Esophagus (tissue), 2 donors: ENCODE data around the gene MRPL37. TPM values are rescaled to one million over a fixed set of nuclear protein-coding genes. Genes with fewer than 3 reads are reported as not detected.
"Not testable (repeated sequence)": the region's sequence is repeated elsewhere in the genome, so short reads cannot be mapped to it uniquely, and the experiment has no call there.

Source experiments
- H3K27ac ChIP-seq, 2 donors: one replicate each; pipeline ENCODE4 v1.5.1; 2013; ENCODE audit warnings: low read depth in 2 of 2, mild to moderate bottlenecking in 2 of 2, inconsistent platforms in 1 of 2, low read length in 1 of 2, moderate library complexity in 1 of 2
- H3K27me3 ChIP-seq, 2 donors: one replicate each; pipeline ENCODE4 v1.6.1; 2013; ENCODE audit warnings: low read length in 2 of 2, control low read depth in 1 of 2, mild to moderate bottlenecking in 1 of 2; ENCODE audit not compliant: insufficient read depth in 2 of 2, control insufficient read depth in 1 of 2
- H3K36me3 ChIP-seq, 2 donors: one replicate each; pipeline ENCODE4 v1.6.1; 2013; ENCODE audit warnings: low read length in 1 of 2; ENCODE audit not compliant: control insufficient read depth in 2 of 2, insufficient read depth in 2 of 2
- H3K4me1 ChIP-seq, 2 donors: one replicate each; pipeline ENCODE4 v1.6.1; 2013; ENCODE audit warnings: low read length in 1 of 2; ENCODE audit not compliant: control insufficient read depth in 2 of 2, insufficient read depth in 2 of 2
- H3K4me3 ChIP-seq, 2 donors: one replicate each; pipeline ENCODE4 v1.5.1; 2013; ENCODE audit warnings: low read length in 2 of 2, mild to moderate bottlenecking in 2 of 2, low read depth in 1 of 2, moderate library complexity in 1 of 2
- H3K9me3 ChIP-seq, 2 donors: one replicate each; pipeline ENCODE4 v1.6.1; 2013; ENCODE audit warnings: mild to moderate bottlenecking in 2 of 2, low read depth in 1 of 2, low read length in 1 of 2, moderate library complexity in 1 of 2; ENCODE audit not compliant: control insufficient read depth in 2 of 2, insufficient read depth in 1 of 2
- WGBS, 2 donors: extraction: QIAGEN DNeasy Blood & Tissue Kit; methylation state at CpG; one replicate each; pipeline ENCODE4 v1.1.7; 2013; 5-methylcytosine and 5-hydroxymethylcytosine counted together
- polyA plus RNA-seq, 2 donors: library from polyadenylated mRNA; stranded (reverse); fragments of 200-250 nt; gene quantifications; one replicate each; pipeline ENCODE4 v1.2.3, GENCODE V29; 2013
- donor health status: healthy with polysubstance abuse.
- donor health status: Bipolar disorder and iron deficiency.

Gene MRPL37
- polyA plus RNA-seq, 2 donors, result 17.8 to 69.7 TPM

DNA sequence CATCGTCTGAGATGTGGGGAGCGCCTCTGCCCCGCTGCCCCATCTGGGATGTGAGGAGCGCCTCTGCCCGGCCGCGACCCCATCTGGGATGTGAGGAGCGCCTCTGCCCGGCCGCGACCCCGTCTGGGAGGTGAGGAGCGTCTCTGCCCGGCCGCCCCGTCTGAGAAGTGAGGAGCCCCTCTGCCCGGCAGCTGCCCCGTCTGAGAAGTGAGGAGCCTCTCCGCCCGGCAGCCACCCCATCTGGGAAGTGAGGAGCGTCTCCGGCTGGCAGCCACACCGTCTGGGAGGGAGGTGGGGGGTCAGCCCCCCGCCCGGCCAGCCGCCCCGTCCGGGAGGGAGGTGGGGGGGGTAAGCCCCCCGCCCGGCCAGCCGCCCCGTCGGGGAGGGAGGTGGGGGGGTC is 33.2 kb downstream of the MRPL37 start:
- H3K4me3 ChIP-seq, H3K4me1 ChIP-seq, H3K27ac ChIP-seq, H3K9me3 ChIP-seq, H3K27me3 ChIP-seq: not testable (repeated sequence)
- 96% methylated on average over 17 to 33 of the region's 33 CpGs for WGBS, 2 donors
- H3K36me3 ChIP-seq, result peaks cover 6 to 21% of the 10 kb centered on the region in 2 donors

DNA sequence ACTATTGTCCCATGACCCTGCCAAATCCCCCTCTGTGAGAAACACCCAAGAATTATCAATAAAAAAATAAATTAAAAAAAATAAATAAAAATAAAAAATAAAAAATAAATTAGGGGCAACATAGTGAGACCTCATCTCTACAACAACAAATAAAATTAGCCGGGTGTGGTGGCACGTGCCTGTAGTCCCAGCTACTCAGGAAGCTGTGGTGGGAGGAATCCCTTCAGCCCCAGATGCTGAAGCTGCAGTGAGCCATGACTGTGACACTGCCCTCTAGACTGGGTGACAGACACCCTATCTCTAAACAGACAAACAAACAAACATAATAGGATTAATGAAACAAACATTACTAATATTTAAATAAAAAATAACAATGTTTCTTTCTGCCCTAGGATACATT is 34.3 kb downstream of the MRPL37 start:
- 84 to 86% methylated on average over 2 of the region's 2 CpGs for WGBS, 2 donors
- H3K4me3 ChIP-seq, result no peak overlapping the region

DNA sequence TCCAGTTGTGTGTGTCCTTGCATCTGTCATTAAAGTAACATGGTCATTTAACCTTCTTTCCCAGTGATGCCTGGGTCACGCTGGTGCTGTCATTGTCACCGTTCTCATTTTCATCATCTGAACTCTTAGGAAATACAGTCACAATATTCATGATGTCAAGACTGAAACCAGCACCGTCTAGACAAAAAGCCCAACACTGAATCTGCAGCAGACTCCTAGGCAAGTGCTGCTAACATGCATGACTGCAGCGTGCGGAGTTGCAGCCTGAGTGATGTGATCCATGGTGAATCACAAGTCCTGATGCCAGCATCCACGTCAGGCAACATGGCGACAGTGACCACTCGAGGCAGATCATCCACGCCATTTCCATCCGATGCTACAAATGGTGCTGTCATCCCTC is 37.6 kb downstream of the MRPL37 start:
- H3K4me1 ChIP-seq, result no peaks in the 10 kb centered on the region
- H3K27me3 ChIP-seq, result no peaks in the 10 kb centered on the region
- 92 to 93% methylated on average over 10 of the region's 10 CpGs for WGBS, 2 donors
- H3K9me3 ChIP-seq, result no peaks in the 10 kb centered on the region
- no peak overlapping the region for H3K27ac ChIP-seq
- peaks cover 8 to 33% of the 10 kb centered on the region in 2 donors for H3K36me3 ChIP-seq
- H3K4me3 ChIP-seq, result no peak overlapping the region

More for the DNA sequence above, 34.3 kb downstream of the MRPL37 start:
- Histone ChIP-seq H3K27ac (no peak overlapping the region), H3K9me3 (no peaks in the 10 kb centered on the region), H3K4me1 (peaks cover 0 to 3% of the 10 kb centered on the region in 2 donors), H3K36me3 (peaks cover 6 to 24% of the 10 kb centered on the region in 2 donors), H3K27me3 (no peaks in the 10 kb centered on the region)

GRCh38 chr1:54238353-54239034 is 38.5 kb downstream of the MRPL37 start:
- 81 to 84% methylated on average over 12 of the region's 12 CpGs for WGBS, 2 donors
- no peaks in the 10 kb centered on the region for H3K27me3 ChIP-seq
- no peak overlapping the region for H3K4me3 ChIP-seq
- H3K27ac ChIP-seq, result no peak overlapping the region
- no peaks in the 10 kb centered on the region for H3K4me1 ChIP-seq
- no peaks in the 10 kb centered on the region for H3K9me3 ChIP-seq
- H3K36me3 ChIP-seq, result peaks cover 8 to 40% of the 10 kb centered on the region in 2 donors

- Histone ChIP-seq H3K4me1 (no peaks in the 10 kb centered on the region), H3K4me3 (no peak overlapping the region)
- WGBS, 2 donors, result 69 to 73% methylated on average over 5 of the region's 5 CpGs
These were observed 39.0 kb downstream of the MRPL37 start for GRCh38 chr1:54239035-54239383.

GRCh38 chr1:54239631-54240031 is 39.7 kb downstream of the MRPL37 start:
- H3K4me1 ChIP-seq, result no peaks in the 10 kb centered on the region
- H3K9me3 ChIP-seq, result no peaks in the 10 kb centered on the region
- H3K27me3 ChIP-seq, result no peaks in the 10 kb centered on the region
- no peak overlapping the region for H3K4me3 ChIP-seq
- peaks cover 8 to 46% of the 10 kb centered on the region in 2 donors for H3K36me3 ChIP-seq
- WGBS, 2 donors, result 80 to 82% methylated on average over 10 of the region's 10 CpGs
- no peak overlapping the region for H3K27ac ChIP-seq

More at GRCh38 chr1:54239035-54239383, 39.0 kb downstream of the MRPL37 start:
- H3K9me3 ChIP-seq, result no peaks in the 10 kb centered on the region
- peaks cover 8 to 42% of the 10 kb centered on the region in 2 donors for H3K36me3 ChIP-seq
- H3K27me3 ChIP-seq, result no peaks in the 10 kb centered on the region
- no peak overlapping the region for H3K27ac ChIP-seq

DNA sequence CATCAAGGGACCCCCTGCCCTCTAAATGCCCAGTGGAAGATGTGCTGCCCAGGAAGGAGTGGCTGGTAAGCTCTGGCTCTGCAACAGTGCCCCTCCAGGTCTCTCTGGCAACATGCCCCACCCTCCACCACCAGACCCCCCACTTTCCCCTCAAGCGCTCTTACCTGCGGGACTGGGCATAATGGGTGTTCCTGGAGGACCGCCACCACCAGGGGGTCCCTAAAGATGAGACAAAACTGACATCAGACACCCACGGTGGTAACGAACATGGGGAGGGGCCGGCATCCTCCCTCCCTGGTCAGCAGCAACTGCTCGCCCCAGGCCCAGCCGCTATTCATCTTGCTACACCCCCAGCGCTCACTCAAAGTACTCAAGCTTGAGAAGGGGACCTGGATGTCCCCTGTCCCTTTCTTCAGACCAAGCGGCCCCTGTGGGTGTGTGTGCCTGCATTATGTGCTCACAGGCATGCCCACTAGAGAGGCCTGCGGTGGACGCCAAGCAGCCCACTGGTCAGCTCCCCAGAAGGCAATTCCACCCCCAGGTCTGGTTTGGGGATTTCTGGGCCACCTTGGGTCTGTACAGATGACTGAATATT is 40.9 kb downstream of the MRPL37 start:
- peaks cover 8 to 57% of the 10 kb centered on the region in 2 donors for H3K36me3 ChIP-seq
- H3K4me3 ChIP-seq, result no peak overlapping the region
- no peaks in the 10 kb centered on the region for H3K4me1 ChIP-seq
- 94 to 95% methylated on average over 12 of the region's 12 CpGs for WGBS, 2 donors
- H3K9me3 ChIP-seq, result no peaks in the 10 kb centered on the region
- H3K27ac ChIP-seq, result no peak overlapping the region
- H3K27me3 ChIP-seq, result no peaks in the 10 kb centered on the region

GRCh38 chr1:54241364-54241763 is 41.4 kb downstream of the MRPL37 start:
- peaks cover 9 to 57% of the 10 kb centered on the region in 2 donors for H3K36me3 ChIP-seq
- WGBS, 2 donors, result 82 to 83% methylated on average over 6 of the region's 6 CpGs

GRCh38 chr1:54243022-54243421 is 43.1 kb downstream of the MRPL37 start:
- H3K36me3 ChIP-seq, result peaks cover 6 to 50% of the 10 kb centered on the region in 2 donors
- H3K4me3 ChIP-seq, result no peak overlapping the region
- no peaks in the 10 kb centered on the region for H3K4me1 ChIP-seq
- H3K27ac ChIP-seq, result no peak overlapping the region
- 94% methylated on average over 13 of the region's 13 CpGs for WGBS, 2 donors
- no peaks in the 10 kb centered on the region for H3K9me3 ChIP-seq
- H3K27me3 ChIP-seq, result no peaks in the 10 kb centered on the region

More at GRCh38 chr1:54241364-54241763, 41.4 kb downstream of the MRPL37 start:
- no peak overlapping the region for H3K4me3 ChIP-seq
- H3K27ac ChIP-seq, result no peak overlapping the region
- no peaks in the 10 kb centered on the region for H3K27me3 ChIP-seq
- H3K9me3 ChIP-seq, result no peaks in the 10 kb centered on the region
- H3K4me1 ChIP-seq, result no peaks in the 10 kb centered on the region

DNA sequence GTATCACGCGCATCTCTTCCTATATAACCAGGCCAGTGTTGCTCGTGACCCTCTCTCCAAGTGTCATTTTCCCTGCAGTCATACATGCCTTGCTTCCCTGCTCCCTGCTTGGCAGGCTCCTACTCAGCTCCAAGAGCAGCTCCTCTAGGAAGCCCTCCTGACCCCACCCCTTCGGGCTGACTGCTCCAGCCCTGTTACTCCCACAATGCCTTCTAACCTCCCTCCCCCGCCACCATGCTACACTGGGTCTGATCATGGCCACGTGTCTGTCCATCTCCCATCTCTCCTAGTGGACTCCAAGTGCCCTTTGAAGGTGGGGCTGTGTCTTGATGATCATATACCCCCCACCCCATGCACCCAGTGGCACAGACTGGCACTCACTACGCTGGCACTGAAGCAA is 44.7 kb downstream of the MRPL37 start:
- no peaks in the 10 kb centered on the region for H3K9me3 ChIP-seq
- no peak overlapping the region for H3K27ac ChIP-seq
- no peaks in the 10 kb centered on the region for H3K4me1 ChIP-seq
- peaks cover 6 to 44% of the 10 kb centered on the region in 2 donors for H3K36me3 ChIP-seq
- 89% methylated on average over 7 of the region's 7 CpGs for WGBS, 2 donors
- H3K4me3 ChIP-seq, result no peak overlapping the region
- H3K27me3 ChIP-seq, result no peaks in the 10 kb centered on the region
